ENCODE data around the gene KIF26B. TPM values are rescaled to one million over a fixed set of nuclear protein-coding genes. Genes with fewer than 3 reads are reported as not detected.

Gene KIF26B
- polyA plus RNA-seq, 1 donor from 2014 or later, result 6.3 TPM

GRCh38 chr1:245538671-245539070 lies 383.9 kb downstream of the KIF26B start:
- no peak overlapping the region for H3K9ac ChIP-seq (ENCODE audit: low read length)
- H3K36me3 ChIP-seq (ENCODE audit: insufficient read depth, low read length), result no peaks in the 10 kb centered on the region
- no peak overlapping the region for H3K27ac ChIP-seq (ENCODE audit: low read length)
- no peak overlapping the region for H2AFZ ChIP-seq (ENCODE audit: low read depth, low read length)
- no peak overlapping the region for H3K4me3 ChIP-seq (ENCODE audit: low read length)
- no peaks in the 10 kb centered on the region for H3K27me3 ChIP-seq (ENCODE audit: insufficient read depth, low read depth, low read length)
- no peak for TF ChIP-seq TAF1 (IDR thresholded peaks at IDR 0.05; ENCODE audit: low read depth)
- TF ChIP-seq RAD21 (conservative IDR thresholded peaks at IDR 0.05), result no peak
- no peak for TF ChIP-seq MXI1 (conservative IDR thresholded peaks at IDR 0.05; ENCODE audit: poor library complexity, severe bottlenecking)
- TF ChIP-seq SMC3 (conservative IDR thresholded peaks at IDR 0.05; ENCODE audit: poor library complexity), result no peak
- no peak for TF ChIP-seq POLR2AphosphoS5 (IDR thresholded peaks at IDR 0.05)
- TF ChIP-seq EP300 (conservative IDR thresholded peaks at IDR 0.05; ENCODE audit: poor library complexity, severe bottlenecking), result no peak
- no peak for TF ChIP-seq CTCF (IDR thresholded peaks at IDR 0.05; ENCODE audit: poor library complexity, severe bottlenecking)
- no peak for TF ChIP-seq REST (IDR thresholded peaks at IDR 0.05; ENCODE audit: borderline replicate concordance)
- no peak for TF ChIP-seq EZH2 (IDR thresholded peaks at IDR 0.05; ENCODE audit: borderline replicate concordance, insufficient read depth, low read length, poor library complexity, severe bottlenecking)
- H3F3A ChIP-seq (ENCODE audit: insufficient read depth, low read length, poor library complexity, severe bottlenecking), result no peaks in the 10 kb centered on the region
- no peaks in the 10 kb centered on the region for H3K79me2 ChIP-seq (replicated peaks; ENCODE audit: insufficient read depth, low read length)
- no peaks in the 10 kb centered on the region for H3K9me2 ChIP-seq (ENCODE audit: insufficient read depth, low read length)
- H4K20me1 ChIP-seq (ENCODE audit: insufficient read depth), result no peaks in the 10 kb centered on the region
- H3K9me3 ChIP-seq (ENCODE audit: low read length), result no peaks in the 10 kb centered on the region
- H3K4me2 ChIP-seq (ENCODE audit: low read length), result no peak overlapping the region

- no peaks in the 10 kb centered on the region for H3F3A ChIP-seq (ENCODE audit: insufficient read depth, low read length, poor library complexity, severe bottlenecking)
- no peak overlapping the region for H3K4me3 ChIP-seq (ENCODE audit: low read length)
- H3K27me3 ChIP-seq (ENCODE audit: insufficient read depth, low read depth, low read length), result no peaks in the 10 kb centered on the region
- no peaks in the 10 kb centered on the region for H3K79me2 ChIP-seq (replicated peaks; ENCODE audit: insufficient read depth, low read length)
- H3K9me3 ChIP-seq (ENCODE audit: low read length), result no peaks in the 10 kb centered on the region
- H3K36me3 ChIP-seq (ENCODE audit: insufficient read depth, low read length), result no peaks in the 10 kb centered on the region
- H3K9me2 ChIP-seq (ENCODE audit: insufficient read depth, low read length), result no peaks in the 10 kb centered on the region
- no peak overlapping the region for H2AFZ ChIP-seq (ENCODE audit: low read depth, low read length)
- TF ChIP-seq POLR2AphosphoS5 (IDR thresholded peaks at IDR 0.05) (no peak), SMC3 (conservative IDR thresholded peaks at IDR 0.05; ENCODE audit: poor library complexity) (no peak), EP300 (conservative IDR thresholded peaks at IDR 0.05; ENCODE audit: poor library complexity, severe bottlenecking) (no peak), MXI1 (conservative IDR thresholded peaks at IDR 0.05; ENCODE audit: poor library complexity, severe bottlenecking) (no peak), RAD21 (conservative IDR thresholded peaks at IDR 0.05) (no peak), EZH2 (IDR thresholded peaks at IDR 0.05; ENCODE audit: borderline replicate concordance, insufficient read depth, low read length, poor library complexity, severe bottlenecking) (no peak), TAF1 (IDR thresholded peaks at IDR 0.05; ENCODE audit: low read depth) (no peak), CTCF (IDR thresholded peaks at IDR 0.05; ENCODE audit: poor library complexity, severe bottlenecking) (no peak), REST (IDR thresholded peaks at IDR 0.05; ENCODE audit: borderline replicate concordance) (no peak)
- no peak overlapping the region for H3K27ac ChIP-seq (ENCODE audit: low read length)
- no peaks in the 10 kb centered on the region for H4K20me1 ChIP-seq (ENCODE audit: insufficient read depth)
- H3K9ac ChIP-seq (ENCODE audit: low read length), result no peak overlapping the region
- no peak overlapping the region for H3K4me2 ChIP-seq (ENCODE audit: low read length)
Measured at GRCh38 chr1:245541369-245541768, 386.6 kb downstream of the KIF26B start.

Measured in neural cell (in vitro differentiated cells).